Stomach (tissue), 4 donors: ENCODE data around the gene GABRQ.

Experiments used
- EP300 ChIP-seq: sonication (generic); formaldehyde crosslinking; IDR thresholded peaks from one replicate; pipeline ENCODE4 v1.6.1; 2017; ENCODE audit warnings: antibody characterized with exemption
- POLR2A ChIP-seq, 4 donors: fragments of 450-650 bp; IDR thresholded peaks; one replicate each; pipeline ENCODE4 v1.6.1; 2016; ENCODE audit warnings: antibody characterized with exemption in 4 of 4, control low read depth in 2 of 4, mild to moderate bottlenecking in 1 of 4, moderate library complexity in 1 of 4
- POLR2AphosphoS5 ChIP-seq, 3 donors: sonication (generic); formaldehyde crosslinking; IDR thresholded peaks; one replicate each; pipeline ENCODE4 v1.6.1; 2016; ENCODE audit warnings: antibody characterized with exemption in 3 of 3
- TF ChIP-seq, protein P1 (sequence below), 7 experiments: fragments of 450-650 bp in 4 of 7; fragments of 200-600 bp in 3 of 7; sonication (generic) in 3 of 7; IDR thresholded peaks; one replicate each; pipeline ENCODE4 v1.5.1; 2016 to 2019; ENCODE audit warnings: antibody characterized with exemption in 7 of 7, control low read depth in 2 of 7, mild to moderate bottlenecking in 1 of 7

DNA sequence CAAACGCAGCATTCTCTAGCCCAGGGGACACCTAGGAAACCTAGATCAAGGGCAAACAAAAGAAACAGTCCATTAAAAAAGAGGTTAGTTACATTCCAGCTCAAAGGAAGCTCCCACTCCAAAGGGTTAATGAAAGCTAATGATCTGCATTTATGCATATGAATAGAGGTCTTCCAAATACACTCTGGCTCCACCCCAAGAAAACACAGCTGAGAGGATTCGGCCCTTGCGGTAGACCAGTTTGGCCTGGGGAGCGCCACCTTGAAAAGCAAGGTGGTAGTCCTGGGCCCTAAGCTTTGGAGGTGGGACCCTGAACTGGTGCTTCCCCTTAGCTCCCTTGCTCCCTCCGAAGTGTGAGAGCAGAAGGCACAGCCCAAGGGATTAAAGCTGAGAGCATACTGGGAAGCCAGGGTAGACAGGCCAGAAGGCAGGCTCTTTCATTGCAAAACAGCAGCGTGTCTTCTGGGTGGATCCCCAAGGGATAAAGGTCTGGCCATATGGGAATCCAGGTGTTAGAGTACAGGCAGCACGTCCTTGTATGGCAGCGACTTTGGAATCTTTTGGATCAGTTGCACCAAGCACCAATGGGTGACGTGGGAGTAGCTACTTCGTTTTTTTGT is 3.7 kb downstream of the GABRQ start:
- no peak for TF ChIP-seq EP300
- TF ChIP-seq, protein P1, sequence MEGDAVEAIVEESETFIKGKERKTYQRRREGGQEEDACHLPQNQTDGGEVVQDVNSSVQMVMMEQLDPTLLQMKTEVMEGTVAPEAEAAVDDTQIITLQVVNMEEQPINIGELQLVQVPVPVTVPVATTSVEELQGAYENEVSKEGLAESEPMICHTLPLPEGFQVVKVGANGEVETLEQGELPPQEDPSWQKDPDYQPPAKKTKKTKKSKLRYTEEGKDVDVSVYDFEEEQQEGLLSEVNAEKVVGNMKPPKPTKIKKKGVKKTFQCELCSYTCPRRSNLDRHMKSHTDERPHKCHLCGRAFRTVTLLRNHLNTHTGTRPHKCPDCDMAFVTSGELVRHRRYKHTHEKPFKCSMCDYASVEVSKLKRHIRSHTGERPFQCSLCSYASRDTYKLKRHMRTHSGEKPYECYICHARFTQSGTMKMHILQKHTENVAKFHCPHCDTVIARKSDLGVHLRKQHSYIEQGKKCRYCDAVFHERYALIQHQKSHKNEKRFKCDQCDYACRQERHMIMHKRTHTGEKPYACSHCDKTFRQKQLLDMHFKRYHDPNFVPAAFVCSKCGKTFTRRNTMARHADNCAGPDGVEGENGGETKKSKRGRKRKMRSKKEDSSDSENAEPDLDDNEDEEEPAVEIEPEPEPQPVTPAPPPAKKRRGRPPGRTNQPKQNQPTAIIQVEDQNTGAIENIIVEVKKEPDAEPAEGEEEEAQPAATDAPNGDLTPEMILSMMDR (IDR thresholded peaks at IDR 0.05): no peak
- no peak for TF ChIP-seq POLR2A (IDR thresholded peaks at IDR 0.05)
- no peak for TF ChIP-seq POLR2AphosphoS5 (IDR thresholded peaks at IDR 0.05)
